IgD-negative memory B cell (primary cell): ENCODE data around the gene ARID5B. TPM values are rescaled to one million over a fixed set of nuclear protein-coding genes. Genes with fewer than 3 reads are reported as not detected.

ENCODE experiments used
- H3K27ac Mint-ChIP-seq, 3 donors: one replicate each; pipeline ENCODE4 v1.8.0; 2020 to 2022; ENCODE audit warnings: mild to moderate bottlenecking in 3 of 3, mixed read lengths in 3 of 3, moderate library complexity in 1 of 3
- H3K27me3 Mint-ChIP-seq: one replicate; pipeline ENCODE4 v1.8.0; 2021; ENCODE audit warnings: mixed read lengths
- H3K36me3 Mint-ChIP-seq: one replicate; pipeline ENCODE4 v1.8.0; 2020; ENCODE audit warnings: mild to moderate bottlenecking, mixed read lengths
- H3K4me1 Mint-ChIP-seq, 3 donors: one replicate each; pipeline ENCODE4 v1.8.0; 2020 to 2022; ENCODE audit warnings: mixed read lengths in 3 of 3, mild to moderate bottlenecking in 1 of 3
- H3K4me3 Mint-ChIP-seq, 4 donors: one replicate each; pipeline ENCODE4 v1.8.0; 2020 to 2022; ENCODE audit warnings: mild to moderate bottlenecking in 4 of 4, mixed read lengths in 4 of 4, moderate library complexity in 3 of 4
- H3K9me3 Mint-ChIP-seq, 3 donors: one replicate each; pipeline ENCODE4 v1.8.0; 2020 to 2021; ENCODE audit warnings: mixed read lengths in 3 of 3, mild to moderate bottlenecking in 1 of 3
- polyA plus RNA-seq: library from polyadenylated mRNA; unstranded; fragments of 300-500 nt; fragmentation: Illumina TruSeq; gene quantifications from one replicate; pipeline ENCODE4 v1.2.3, GENCODE V29; 2021

The ARID5B gene
- polyA plus RNA-seq, 1 donor from 2014 or later: 154 TPM

DNA sequence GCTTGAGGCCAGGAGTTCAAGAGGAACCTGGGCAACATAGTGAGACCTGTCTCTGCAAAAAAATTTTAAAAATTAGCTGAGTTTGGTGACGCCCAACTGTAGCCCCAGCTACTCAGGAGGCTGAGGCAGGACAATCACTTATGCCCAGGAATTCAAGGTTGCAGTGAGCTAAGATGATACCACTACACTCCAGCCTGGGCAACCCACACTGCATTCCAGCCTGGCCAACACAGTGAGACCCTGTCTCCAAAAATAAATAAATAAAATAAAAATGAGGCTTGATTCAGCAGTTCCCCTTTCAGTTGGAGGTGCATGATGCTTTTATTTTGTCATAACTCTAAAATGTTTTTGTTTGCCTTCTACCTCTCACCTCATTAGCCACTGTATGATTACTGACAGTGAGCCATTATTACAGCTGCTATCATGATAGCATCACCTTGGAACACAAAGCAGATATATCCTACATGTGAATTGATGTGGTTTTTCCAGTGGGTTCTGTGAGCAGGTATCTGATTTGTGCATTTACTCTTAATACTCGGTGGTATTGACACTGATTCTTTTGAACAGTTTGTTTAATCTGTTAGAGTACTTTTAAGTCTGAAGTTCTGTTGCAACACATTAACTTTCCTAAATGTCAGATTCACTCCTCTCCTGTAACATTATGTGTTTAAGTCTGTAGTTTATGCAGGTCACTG, 49.1 kb downstream of the ARID5B start:
- no peaks in the 10 kb centered on the region for H3K27me3 Mint-ChIP-seq
- peak overlapping the region in 2 of 3 donors; percentile 65 to 67 for H3K27ac Mint-ChIP-seq
- peaks cover 18 to 31% (median 24%) of the 10 kb centered on the region in 3 donors for H3K4me1 Mint-ChIP-seq
- no peak overlapping the region for H3K4me3 Mint-ChIP-seq
- no peaks in the 10 kb centered on the region for H3K9me3 Mint-ChIP-seq
- H3K36me3 Mint-ChIP-seq: peaks cover 6% of the 10 kb centered on the region

DNA sequence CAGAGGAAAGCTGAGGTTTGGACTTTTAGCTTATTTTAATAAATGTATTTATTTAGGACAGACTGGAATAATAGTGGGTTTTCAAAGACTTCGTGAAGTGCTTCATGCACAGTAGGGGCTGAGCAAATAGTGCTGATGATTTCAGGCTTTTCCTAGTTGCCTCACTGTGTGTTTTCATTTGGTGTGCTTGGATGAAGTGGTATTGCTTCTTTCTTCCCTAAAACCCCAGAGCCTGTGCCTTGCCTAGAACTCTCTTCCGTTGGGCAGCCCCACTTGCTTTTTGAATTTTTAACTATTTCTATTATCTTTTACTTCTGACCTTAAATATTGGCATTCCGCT, 49.6 kb downstream of the ARID5B start:
- Mint-ChIP-seq H3K36me3 (peaks cover 4% of the 10 kb centered on the region), H3K4me1 (peaks cover 21 to 32% (median 27%) of the 10 kb centered on the region in 3 donors), H3K4me3 (no peak overlapping the region), H3K27ac (peak overlapping the region in 1 of 3 donors; percentile 67), H3K9me3 (no peaks in the 10 kb centered on the region), H3K27me3 (no peaks in the 10 kb centered on the region)

GRCh38 chr10:61952028-61952674, 50.7 kb downstream of the ARID5B start:
- H3K27me3 Mint-ChIP-seq: no peaks in the 10 kb centered on the region
- no peaks in the 10 kb centered on the region for H3K9me3 Mint-ChIP-seq
- H3K4me3 Mint-ChIP-seq: no peak overlapping the region
- H3K4me1 Mint-ChIP-seq: peaks cover 29 to 39% (median 36%) of the 10 kb centered on the region in 3 donors
- peak overlapping the region; percentile 30 to 81 (median 61) for H3K27ac Mint-ChIP-seq
- H3K36me3 Mint-ChIP-seq: peaks cover 4% of the 10 kb centered on the region

DNA sequence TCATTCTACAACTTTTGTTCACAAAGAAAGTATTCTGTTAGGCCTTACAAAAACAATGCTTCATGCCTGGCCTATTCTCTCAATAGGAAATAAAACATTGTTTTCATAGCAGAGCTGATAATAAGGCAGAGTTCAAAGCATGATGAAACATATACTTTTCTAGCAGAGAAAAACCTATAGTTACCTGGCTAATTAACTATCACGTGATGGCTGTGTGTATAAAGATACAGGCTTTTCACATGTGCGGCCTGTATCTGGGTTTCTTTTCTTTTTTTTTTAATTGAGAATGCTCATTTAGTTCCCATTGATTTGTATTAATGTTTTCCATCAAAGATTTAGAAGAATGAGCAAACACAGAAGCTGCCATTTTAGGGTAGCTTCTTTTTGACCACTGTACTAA, 51.7 kb downstream of the ARID5B start:
- no peaks in the 10 kb centered on the region for H3K27me3 Mint-ChIP-seq
- peaks cover 36 to 46% (median 46%) of the 10 kb centered on the region in 3 donors for H3K4me1 Mint-ChIP-seq
- H3K27ac Mint-ChIP-seq: peak overlapping the region; percentile 39 to 71 (median 61)
- peaks cover 4% of the 10 kb centered on the region for H3K36me3 Mint-ChIP-seq
- no peaks in the 10 kb centered on the region for H3K9me3 Mint-ChIP-seq
- H3K4me3 Mint-ChIP-seq: no peak overlapping the region

DNA sequence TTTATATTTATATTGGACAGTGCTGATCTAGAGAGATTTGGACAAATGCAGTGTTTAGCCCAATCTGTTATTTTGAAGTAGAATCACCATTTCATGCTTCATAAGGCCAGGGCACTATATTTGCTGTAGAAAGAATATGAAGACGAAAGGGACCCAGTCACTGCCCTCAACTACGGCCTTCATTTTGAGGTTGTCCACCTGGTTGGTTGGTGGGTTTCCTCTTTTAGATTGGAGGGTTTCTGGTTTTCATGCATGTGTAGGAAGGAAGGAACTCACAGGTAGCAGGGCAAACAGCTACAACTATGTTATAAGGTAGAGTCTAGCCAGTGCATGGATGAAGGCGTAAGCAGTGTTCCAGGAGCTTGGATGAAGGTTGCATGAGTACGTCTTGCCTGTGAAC, 56.3 kb downstream of the ARID5B start:
- peaks cover 55 to 66% (median 61%) of the 10 kb centered on the region in 3 donors for H3K4me1 Mint-ChIP-seq
- H3K4me3 Mint-ChIP-seq: peak overlapping the region in 3 of 4 donors; percentile 26 to 63 (median 59)
- H3K27me3 Mint-ChIP-seq: no peaks in the 10 kb centered on the region
- H3K9me3 Mint-ChIP-seq: no peaks in the 10 kb centered on the region
- H3K27ac Mint-ChIP-seq: peak overlapping the region; percentile 13 to 65 (median 14)
- peaks cover 7% of the 10 kb centered on the region for H3K36me3 Mint-ChIP-seq

DNA sequence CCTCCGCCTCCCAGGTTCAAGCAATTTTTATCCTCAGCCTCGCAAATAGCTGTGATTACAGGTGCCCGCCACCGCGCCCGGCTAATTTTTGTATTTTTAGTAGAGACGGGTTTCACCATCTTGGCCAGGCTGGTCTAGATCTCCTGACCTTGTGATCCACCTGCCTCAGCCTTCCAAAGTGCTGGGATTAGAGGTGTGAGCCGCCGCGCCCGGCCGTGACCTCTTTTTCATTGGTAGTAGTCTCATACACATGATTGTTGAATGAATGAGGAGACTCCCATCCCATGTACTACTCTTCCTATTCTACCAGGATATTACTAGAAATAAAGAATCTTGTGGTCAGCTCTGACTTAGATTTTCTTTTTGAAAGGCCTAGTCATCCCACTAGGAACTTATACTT, 56.8 kb downstream of the ARID5B start:
- Mint-ChIP-seq H3K4me3 (peak overlapping the region in 2 of 4 donors; percentile 25 to 59), H3K9me3 (no peaks in the 10 kb centered on the region), H3K27ac (peak overlapping the region; percentile 13 to 65 (median 31)), H3K4me1 (peaks cover 58 to 69% (median 62%) of the 10 kb centered on the region in 3 donors), H3K27me3 (no peaks in the 10 kb centered on the region), H3K36me3 (peaks cover 10% of the 10 kb centered on the region)

GRCh38 chr10:61958805-61959204, 57.3 kb downstream of the ARID5B start:
- no peaks in the 10 kb centered on the region for H3K9me3 Mint-ChIP-seq
- H3K27ac Mint-ChIP-seq: peak overlapping the region; percentile 13 to 86 (median 31)
- no peaks in the 10 kb centered on the region for H3K27me3 Mint-ChIP-seq
- H3K4me3 Mint-ChIP-seq: peak overlapping the region in 2 of 4 donors; percentile 29 to 38
- peaks cover 10% of the 10 kb centered on the region for H3K36me3 Mint-ChIP-seq
- peaks cover 61 to 71% (median 67%) of the 10 kb centered on the region in 3 donors for H3K4me1 Mint-ChIP-seq

- Mint-ChIP-seq H3K9me3 (no peaks in the 10 kb centered on the region), H3K36me3 (peaks cover 10% of the 10 kb centered on the region), H3K4me1 (peaks cover 68 to 78% (median 77%) of the 10 kb centered on the region in 3 donors), H3K27me3 (no peaks in the 10 kb centered on the region), H3K27ac (peak overlapping the region; percentile 13 to 70 (median 63)), H3K4me3 (peak overlapping the region in 3 of 4 donors; percentile 15 to 72 (median 38))
Observed at GRCh38 chr10:61959814-61960213, 58.3 kb downstream of the ARID5B start.

DNA sequence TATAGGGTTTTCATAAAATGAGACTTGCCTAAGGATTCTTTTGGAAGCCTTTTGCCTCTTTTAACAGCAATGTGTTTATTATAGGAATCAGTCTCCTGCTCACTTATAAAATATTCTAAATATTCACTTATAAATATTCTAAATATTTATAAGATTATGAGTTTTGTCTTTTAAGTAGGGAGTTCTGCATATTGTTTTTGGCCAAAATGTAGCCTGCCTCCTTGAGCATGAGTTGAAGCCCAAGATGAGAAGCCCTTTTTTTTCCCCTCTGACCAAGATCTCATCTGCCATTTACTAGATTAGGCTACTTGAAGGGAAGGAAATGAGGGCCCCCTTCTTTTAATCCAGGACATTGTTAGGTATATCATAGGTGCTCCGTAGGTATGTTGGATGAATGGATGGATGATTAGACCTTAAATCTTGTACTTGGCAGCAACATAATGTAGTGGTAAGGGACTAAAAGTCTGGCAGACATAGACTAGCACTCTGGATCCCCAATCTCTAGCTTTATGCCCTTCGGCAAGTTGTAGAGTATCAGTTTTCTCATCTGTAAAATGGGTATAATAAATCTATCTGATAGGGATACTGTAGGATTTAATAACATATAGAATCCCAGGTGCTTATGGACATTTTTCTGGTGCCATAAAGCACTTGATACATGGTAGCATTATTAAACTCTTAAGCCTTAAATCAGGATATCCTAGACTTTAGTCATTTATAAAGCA, 59.1 kb downstream of the ARID5B start:
- Mint-ChIP-seq H3K4me1 (peaks cover 61 to 75% (median 74%) of the 10 kb centered on the region in 3 donors), H3K36me3 (peaks cover 10% of the 10 kb centered on the region), H3K9me3 (no peaks in the 10 kb centered on the region), H3K4me3 (peak overlapping the region in 2 of 4 donors; percentile 55 to 63), H3K27me3 (no peaks in the 10 kb centered on the region), H3K27ac (peak overlapping the region; percentile 66 to 84 (median 80))

DNA sequence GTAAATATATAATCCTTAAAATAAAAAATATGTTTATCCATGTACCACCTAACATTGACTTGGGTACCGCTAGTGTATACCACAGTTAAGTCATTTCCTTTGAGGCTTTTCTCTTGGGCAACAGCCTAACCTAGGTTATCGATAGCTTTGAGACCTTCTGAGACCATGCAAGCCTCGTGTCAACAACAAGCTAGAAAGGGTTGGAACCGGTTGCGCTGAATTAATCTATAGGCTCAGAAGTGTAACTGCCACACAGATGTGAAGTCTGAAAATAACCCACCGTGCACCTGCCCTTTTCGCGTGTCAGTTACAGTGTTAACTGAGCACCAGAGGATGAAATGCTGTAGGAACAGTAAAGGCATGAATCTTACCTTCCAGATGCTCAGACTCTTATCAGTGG, 59.8 kb downstream of the ARID5B start:
- Mint-ChIP-seq H3K9me3 (no peaks in the 10 kb centered on the region), H3K27ac (peak overlapping the region; percentile 91 to 98 (median 94)), H3K27me3 (no peaks in the 10 kb centered on the region), H3K36me3 (peaks cover 10% of the 10 kb centered on the region), H3K4me1 (peaks cover 62 to 78% (median 77%) of the 10 kb centered on the region in 3 donors), H3K4me3 (peak overlapping the region; percentile 30 to 86 (median 64))

DNA sequence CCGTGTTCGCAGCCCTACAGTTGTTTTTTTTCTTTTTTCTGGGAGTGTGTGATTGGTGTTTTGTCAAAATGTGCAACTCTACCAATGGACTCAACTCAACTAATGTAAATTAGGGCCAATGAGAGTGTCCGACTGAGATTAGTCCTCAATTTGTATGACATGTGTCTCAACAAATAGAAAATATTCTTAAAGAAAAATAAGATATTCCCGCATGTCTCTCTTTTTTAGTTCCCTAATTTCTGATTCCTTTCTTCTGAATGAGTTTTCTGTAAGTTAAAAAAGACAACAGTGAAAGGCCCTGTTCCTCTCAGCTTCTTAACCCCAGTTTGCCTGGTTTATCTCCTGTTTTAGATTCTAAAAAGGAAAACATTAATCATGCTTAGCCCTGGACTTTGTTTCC, 61.5 kb downstream of the ARID5B start:
- Mint-ChIP-seq H3K27ac (peak overlapping the region; percentile 91 to 98 (median 94)), H3K27me3 (no peaks in the 10 kb centered on the region), H3K4me3 (peak overlapping the region in 3 of 4 donors; percentile 30 to 90 (median 57)), H3K9me3 (no peaks in the 10 kb centered on the region), H3K4me1 (peaks cover 55 to 76% (median 74%) of the 10 kb centered on the region in 3 donors), H3K36me3 (peaks cover 11% of the 10 kb centered on the region)

DNA sequence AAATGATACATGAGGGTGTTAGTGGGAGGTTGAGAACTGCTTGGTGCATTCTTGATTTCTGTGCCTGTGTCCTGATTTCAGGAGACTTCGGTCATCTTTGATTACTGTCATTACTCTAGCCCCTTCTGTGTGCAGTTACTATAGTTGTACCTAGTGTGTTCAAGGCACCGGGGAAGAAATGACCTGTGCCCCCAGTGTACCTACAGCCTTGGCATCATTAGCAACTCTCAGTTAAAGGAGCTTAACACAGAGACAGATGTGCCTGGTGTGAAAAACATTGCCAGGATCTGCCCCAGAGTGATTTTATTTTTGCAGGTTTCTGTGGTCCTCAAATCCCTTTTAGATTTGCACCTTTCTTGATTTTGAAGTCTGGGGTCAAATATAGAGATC, 62.2 kb downstream of the ARID5B start:
- Mint-ChIP-seq H3K27me3 (no peaks in the 10 kb centered on the region), H3K36me3 (peaks cover 13% of the 10 kb centered on the region), H3K9me3 (no peaks in the 10 kb centered on the region), H3K4me1 (peaks cover 52 to 74% (median 67%) of the 10 kb centered on the region in 3 donors), H3K27ac (peak overlapping the region; percentile 91 to 98 (median 91)), H3K4me3 (peak overlapping the region; percentile 30 to 90 (median 70))

- Mint-ChIP-seq H3K4me1 (peaks cover 52 to 74% (median 62%) of the 10 kb centered on the region in 3 donors), H3K36me3 (peaks cover 12% of the 10 kb centered on the region)
Observed at GRCh38 chr10:61964059-61964709, 62.7 kb downstream of the ARID5B start.

GRCh38 chr10:61964949-61965702, 63.6 kb downstream of the ARID5B start:
- H3K36me3 Mint-ChIP-seq: peaks cover 14% of the 10 kb centered on the region
- no peaks in the 10 kb centered on the region for H3K27me3 Mint-ChIP-seq
- H3K4me3 Mint-ChIP-seq: peak overlapping the region in 1 of 4 donors; percentile 87
- peaks cover 47 to 72% (median 60%) of the 10 kb centered on the region in 3 donors for H3K4me1 Mint-ChIP-seq
- no peaks in the 10 kb centered on the region for H3K9me3 Mint-ChIP-seq
- H3K27ac Mint-ChIP-seq: peak overlapping the region; percentile 45 to 91 (median 91)

More at GRCh38 chr10:61964059-61964709, 62.7 kb downstream of the ARID5B start:
- no peaks in the 10 kb centered on the region for H3K9me3 Mint-ChIP-seq
- H3K4me3 Mint-ChIP-seq: peak overlapping the region; percentile 30 to 87 (median 70)
- H3K27me3 Mint-ChIP-seq: no peaks in the 10 kb centered on the region
- peak overlapping the region; percentile 91 to 98 (median 91) for H3K27ac Mint-ChIP-seq
